GM12891 (cell line): Measurements from ENCODE around the gene TBCD.

Experiments used
- DNase-seq: peaks from one replicate; pipeline ENCODE4 v3.0.0; 2011; ENCODE audit warnings: low spot score; ENCODE audit not compliant: insufficient read length
- FAIRE-seq: peaks from 2 replicates; lab custom pipeline; 2011; peaks lifted over from hg19 to GRCh38; lab: Jason Lieb, UNC
- PAX5 ChIP-seq: IDR thresholded peaks from 2 replicates; pipeline ENCODE4 v1.6.1; 2011; ENCODE audit warnings: low read length, moderate library complexity, mild to moderate bottlenecking; ENCODE audit not compliant: insufficient read depth, severe bottlenecking
- POLR2A ChIP-seq: IDR thresholded peaks from 2 replicates; pipeline ENCODE4 v1.6.1; 2011; ENCODE audit warnings: low read depth, low read length, control low read depth
- POLR2AphosphoS5 ChIP-seq: IDR thresholded peaks from 2 replicates; pipeline ENCODE4 v1.6.1; 2011; ENCODE audit warnings: low read depth, low read length, control low read depth
- POU2F2 ChIP-seq: IDR thresholded peaks from 2 replicates; pipeline ENCODE4 v1.6.1; 2011; ENCODE audit warnings: low read depth, mild to moderate bottlenecking, control low read depth, low read length, moderate library complexity
- SPI1 ChIP-seq: IDR thresholded peaks from 2 replicates; pipeline ENCODE4 v1.6.1; 2011; ENCODE audit warnings: low read depth, low read length, control low read depth
- TAF1 ChIP-seq: IDR thresholded peaks from 2 replicates; pipeline ENCODE4 v1.6.1; 2011; ENCODE audit warnings: low read depth, low read length, control low read depth

Gene TBCD

GRCh38 chr17:82970818-82971590 lies 219.1 kb downstream of the TBCD start:
- FAIRE-seq (no peak), DNase-seq (no peak)
- TF ChIP-seq POLR2A (no peak), TAF1 (no peak), POLR2AphosphoS5 (no peak), SPI1 (no peak), PAX5 (no peak)

- DNase-seq (peak; percentile 16), FAIRE-seq (no peak)
- TF ChIP-seq POLR2AphosphoS5 = no peak
- no peak for TF ChIP-seq SPI1
- no peak for TF ChIP-seq PAX5
- no peak for TF ChIP-seq TAF1
- TF ChIP-seq POLR2A = no peak
- no peak for TF ChIP-seq POU2F2
Observed at GRCh38 chr17:82972836-82973372, 221.0 kb downstream of the TBCD start.

GRCh38 chr17:82973456-82974135 lies 221.7 kb downstream of the TBCD start:
- no peak for TF ChIP-seq TAF1
- TF ChIP-seq PAX5 = no peak
- no peak for TF ChIP-seq POU2F2
- TF ChIP-seq SPI1 = no peak
- no peak for TF ChIP-seq POLR2AphosphoS5
- TF ChIP-seq POLR2A = no peak
- no peak for FAIRE-seq
- DNase-seq = peak; percentile 5

GRCh38 chr17:82974136-82974952 lies 222.5 kb downstream of the TBCD start:
- DNase-seq (no peak), FAIRE-seq (no peak)
- no peak for TF ChIP-seq TAF1
- no peak for TF ChIP-seq SPI1
- no peak for TF ChIP-seq POU2F2

GRCh38 chr17:82976982-82977488 lies 225.2 kb downstream of the TBCD start:
- no peak for FAIRE-seq
- no peak for DNase-seq
- TF ChIP-seq TAF1 (no peak), POLR2AphosphoS5 (no peak), POLR2A (no peak), POU2F2 (no peak), SPI1 (no peak), PAX5 (no peak)

GRCh38 chr17:82977606-82978005 lies 225.7 kb downstream of the TBCD start:
- TF ChIP-seq SPI1 (no peak), PAX5 (no peak), POU2F2 (no peak), POLR2A (no peak), POLR2AphosphoS5 (no peak), TAF1 (no peak)
- no peak for FAIRE-seq
- DNase-seq = no peak

- DNase-seq = peak; percentile 52
- TF ChIP-seq SPI1 = peak; percentile 60; the same call in 1 of the 2 replicates
- no peak for TF ChIP-seq POU2F2
- no peak for FAIRE-seq
Observed at GRCh38 chr17:82978765-82979349, 227.0 kb downstream of the TBCD start.

GRCh38 chr17:82979718-82980117 lies 227.9 kb downstream of the TBCD start:
- peak; percentile 2 for DNase-seq
- no peak for FAIRE-seq
- TF ChIP-seq PAX5 (no peak), TAF1 (no peak), POLR2AphosphoS5 (no peak), POLR2A (no peak), SPI1 (no peak), POU2F2 (no peak)

GRCh38 chr17:82980632-82981031 lies 228.8 kb downstream of the TBCD start:
- TF ChIP-seq POU2F2 (no peak), TAF1 (no peak), PAX5 (no peak), POLR2A (no peak), POLR2AphosphoS5 (no peak), SPI1 (no peak)
- no peak for DNase-seq
- no peak for FAIRE-seq
